ENCODE measurements around the gene IRF9.

Gene IRF9

GRCh38 chr14:24181371-24182077 is 20.5 kb downstream of the IRF9 start:
- POLR2A ChIA-PET: interaction anchor here (0.8 to 3.6 kb wide), 5 partner anchors 14 to 34 kb away, joined by 3 to 13 read pairs (median 3); partner anchors contain the start of genes IRF9, RNF31 and TM9SF1
- no peak for DNase-seq (ENCODE audit: extremely low spot score)
- CTCF ChIA-PET: interaction anchor here (1.1 to 3.2 kb wide), 3 partner anchors 21 to 73 kb away, joined by 3 to 21 read pairs (median 4); partner anchors contain the start of gene IRF9
- TF ChIP-seq CTCF (IDR thresholded peaks at IDR 0.05; ENCODE audit: control extremely low read depth, extremely low read depth, low read depth, missing control alignments): no peak

GRCh38 chr14:24182110-24182882 is 21.2 kb downstream of the IRF9 start:
- ChIA-PET CTCF (interaction anchor here (1.2 kb wide), 1 partner anchor 28 kb away, joined by 3 read pairs; no protein-coding TSS in a partner anchor), POLR2A (interaction anchor here (0.9 kb wide), 3 partner anchors 9 to 36 kb away, joined by 3 read pairs; no protein-coding TSS in a partner anchor)
- no peak for DNase-seq (ENCODE audit: extremely low spot score)
- TF ChIP-seq CTCF (IDR thresholded peaks at IDR 0.05; ENCODE audit: control extremely low read depth, extremely low read depth, low read depth, missing control alignments): no peak

GRCh38 chr14:24183014-24183481 is 22.0 kb downstream of the IRF9 start:
- POLR2A ChIA-PET: interaction anchor here (0.9 kb wide), 2 partner anchors 10 to 36 kb away, joined by 3 read pairs; no protein-coding TSS in a partner anchor
- CTCF ChIA-PET: interaction anchor here (1.2 kb wide), 1 partner anchor 29 kb away, joined by 3 read pairs; no protein-coding TSS in a partner anchor
- DNase-seq (ENCODE audit: extremely low spot score): no peak
- TF ChIP-seq CTCF (IDR thresholded peaks at IDR 0.05; ENCODE audit: control extremely low read depth, extremely low read depth, low read depth, missing control alignments): no peak

- CTCF ChIA-PET: interaction anchor here (0.9 to 4.4 kb wide), 4 partner anchors 11 to 124 kb away, joined by 3 to 35 read pairs (median 5); partner anchors contain the start of genes CIDEB, IRF9, TINF2 and TM9SF1
Observed at GRCh38 chr14:24184104-24184970, 23.3 kb downstream of the IRF9 start.

GRCh38 chr14:24185026-24185425 is 24.0 kb downstream of the IRF9 start:
- CTCF ChIA-PET: interaction anchor here (0.9 to 4.4 kb wide), 5 partner anchors 9 to 123 kb away, joined by 3 to 35 read pairs (median 4); partner anchors contain the start of genes CIDEB, IRF9, TINF2 and TM9SF1
- POLR2A ChIA-PET: no interaction called here
- TF ChIP-seq CTCF (IDR thresholded peaks at IDR 0.05; ENCODE audit: control extremely low read depth, extremely low read depth, low read depth, missing control alignments): no peak
- no peak for DNase-seq (ENCODE audit: extremely low spot score)

More at GRCh38 chr14:24184104-24184970, 23.3 kb downstream of the IRF9 start:
- no peak for DNase-seq (ENCODE audit: extremely low spot score)
- POLR2A ChIA-PET: no interaction called here
- no peak for TF ChIP-seq CTCF (IDR thresholded peaks at IDR 0.05; ENCODE audit: control extremely low read depth, extremely low read depth, low read depth, missing control alignments)

Measured in GM10248 (cell line).